ENCODE results near the gene CDH13. TPM values are rescaled to one million over a fixed set of nuclear protein-coding genes. Genes with fewer than 3 reads are reported as not detected.

CDH13 gene
- polyA plus RNA-seq, 1 experiment, result 113 TPM

DNA sequence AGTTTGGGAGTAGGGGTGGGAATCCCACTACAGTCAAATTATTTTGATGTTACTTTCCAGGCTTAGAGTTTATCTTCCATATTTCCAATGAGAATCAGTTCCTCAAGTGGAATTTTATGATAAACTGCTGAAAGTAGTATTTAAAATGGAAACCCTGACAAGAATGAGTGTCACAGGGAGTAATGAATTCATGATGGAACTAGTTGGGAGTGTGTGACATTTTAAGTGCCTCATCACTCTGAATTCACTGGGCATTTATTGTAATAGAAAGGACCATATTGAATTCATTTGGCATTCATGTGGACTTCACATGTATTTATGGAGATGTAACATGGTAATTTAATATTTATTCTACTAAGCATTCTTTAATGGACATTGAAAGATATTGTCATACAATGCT lies 320.9 kb downstream of the CDH13 start:
- POLR2A ChIA-PET, result no interaction called here
- CTCF ChIA-PET, result no interaction called here
- no peaks in the 10 kb centered on the region for H3K36me3 ChIP-seq (ENCODE audit: control insufficient read depth, insufficient read depth, low read length)
- TF ChIP-seq, protein P1, sequence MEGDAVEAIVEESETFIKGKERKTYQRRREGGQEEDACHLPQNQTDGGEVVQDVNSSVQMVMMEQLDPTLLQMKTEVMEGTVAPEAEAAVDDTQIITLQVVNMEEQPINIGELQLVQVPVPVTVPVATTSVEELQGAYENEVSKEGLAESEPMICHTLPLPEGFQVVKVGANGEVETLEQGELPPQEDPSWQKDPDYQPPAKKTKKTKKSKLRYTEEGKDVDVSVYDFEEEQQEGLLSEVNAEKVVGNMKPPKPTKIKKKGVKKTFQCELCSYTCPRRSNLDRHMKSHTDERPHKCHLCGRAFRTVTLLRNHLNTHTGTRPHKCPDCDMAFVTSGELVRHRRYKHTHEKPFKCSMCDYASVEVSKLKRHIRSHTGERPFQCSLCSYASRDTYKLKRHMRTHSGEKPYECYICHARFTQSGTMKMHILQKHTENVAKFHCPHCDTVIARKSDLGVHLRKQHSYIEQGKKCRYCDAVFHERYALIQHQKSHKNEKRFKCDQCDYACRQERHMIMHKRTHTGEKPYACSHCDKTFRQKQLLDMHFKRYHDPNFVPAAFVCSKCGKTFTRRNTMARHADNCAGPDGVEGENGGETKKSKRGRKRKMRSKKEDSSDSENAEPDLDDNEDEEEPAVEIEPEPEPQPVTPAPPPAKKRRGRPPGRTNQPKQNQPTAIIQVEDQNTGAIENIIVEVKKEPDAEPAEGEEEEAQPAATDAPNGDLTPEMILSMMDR (IDR thresholded peaks at IDR 0.05; ENCODE audit: insufficient read depth, low read depth, low read length), result no peak
- no peak overlapping the region for H3K4me3 ChIP-seq (ENCODE audit: low read depth, low read length)
- no peaks in the 10 kb centered on the region for H3K27me3 ChIP-seq (ENCODE audit: control insufficient read depth, insufficient read depth, low read length)
- no peak for DNase-seq (ENCODE audit: low read depth)

DNA sequence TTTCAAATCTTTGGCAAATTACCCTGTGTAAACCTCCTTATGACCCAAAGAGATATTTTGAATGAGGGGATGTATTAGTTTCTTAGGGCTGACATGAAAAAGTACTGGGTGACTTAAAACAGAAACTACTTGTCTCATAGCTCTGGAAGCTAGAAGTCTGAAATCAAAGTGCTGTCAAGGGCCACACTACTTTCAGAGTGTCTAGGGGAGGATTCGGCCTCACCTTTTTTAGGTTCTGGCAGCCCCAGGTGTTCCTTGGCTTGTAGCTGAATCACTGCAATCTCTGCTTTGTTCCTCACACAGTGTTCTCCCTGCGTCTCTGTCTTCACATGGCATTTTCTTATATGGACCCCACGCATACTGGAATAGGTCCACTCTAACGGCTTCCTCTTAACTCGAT lies 322.2 kb downstream of the CDH13 start:
- DNase-seq (ENCODE audit: low read depth), result no peak
- CTCF ChIA-PET, result no interaction called here
- POLR2A ChIA-PET, result no interaction called here

DNA sequence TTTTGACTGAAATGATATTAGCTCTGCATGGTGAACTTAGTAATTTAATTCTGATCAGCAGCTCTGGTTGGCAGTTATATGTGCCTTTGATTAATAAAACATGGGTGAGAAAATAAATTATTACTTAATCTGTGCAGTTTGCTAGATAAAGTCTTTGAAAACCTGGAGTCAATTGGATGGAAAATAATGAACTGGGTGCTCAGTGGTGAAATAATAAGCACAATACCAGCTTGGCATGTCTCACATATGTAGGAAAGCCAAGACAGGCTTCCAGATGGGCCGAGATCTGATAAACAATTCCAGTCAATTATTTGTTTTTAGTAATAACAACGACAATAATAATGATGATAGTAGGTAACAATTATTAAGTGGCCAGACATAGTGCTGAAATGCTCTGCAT lies 326.7 kb downstream of the CDH13 start:
- H3K4me3 ChIP-seq (ENCODE audit: low read depth, low read length), result no peak overlapping the region
- CTCF ChIA-PET, result no interaction called here

More for the DNA sequence above, 322.2 kb downstream of the CDH13 start:
- TF ChIP-seq, protein P1 (IDR thresholded peaks at IDR 0.05; ENCODE audit: insufficient read depth, low read depth, low read length), result no peak
- Histone ChIP-seq H3K4me3 (ENCODE audit: low read depth, low read length) (no peak overlapping the region), H3K36me3 (ENCODE audit: control insufficient read depth, insufficient read depth, low read length) (no peaks in the 10 kb centered on the region), H3K27me3 (ENCODE audit: control insufficient read depth, insufficient read depth, low read length) (no peaks in the 10 kb centered on the region)

DNA sequence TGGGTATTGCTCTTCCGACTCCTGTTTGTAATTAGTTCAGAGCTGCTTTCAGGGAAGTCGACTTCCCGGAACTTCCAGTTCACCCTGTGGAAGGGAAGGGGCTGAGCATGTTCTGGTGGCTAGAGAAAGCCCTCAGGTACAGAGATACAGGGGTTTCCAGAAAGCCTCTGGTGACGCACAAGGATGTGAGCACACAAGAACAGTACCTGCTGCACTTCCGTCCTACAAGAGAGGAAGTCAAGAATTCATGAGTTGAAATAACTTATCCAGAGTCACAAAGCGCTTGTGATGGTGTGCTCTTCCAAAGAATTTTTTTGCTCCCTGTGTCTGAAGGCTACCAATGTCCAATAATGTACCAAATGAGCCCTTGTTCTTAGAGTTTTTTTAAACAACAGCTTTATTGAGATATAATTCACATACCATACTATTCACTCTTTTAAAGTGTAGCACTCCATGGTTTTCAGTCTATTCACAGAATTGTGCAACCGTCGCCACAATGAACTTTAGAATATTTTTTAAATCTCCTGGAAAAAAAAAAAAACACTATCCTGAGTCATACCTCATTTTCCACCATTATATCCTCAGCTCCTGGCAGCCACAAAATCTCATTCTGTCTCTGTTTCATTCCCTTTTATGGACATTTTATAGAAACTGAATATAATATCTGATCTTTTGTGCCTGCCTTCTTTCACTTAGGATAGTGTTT lies 327.6 kb downstream of the CDH13 start:
- DNase-seq (ENCODE audit: low read depth), result no peak
- ChIA-PET POLR2A (no interaction called here), CTCF (no interaction called here)
- H3K4me3 ChIP-seq (ENCODE audit: low read depth, low read length), result no peak overlapping the region
- H3K27me3 ChIP-seq (ENCODE audit: control insufficient read depth, insufficient read depth, low read length), result no peaks in the 10 kb centered on the region
- TF ChIP-seq, protein P1 (IDR thresholded peaks at IDR 0.05; ENCODE audit: insufficient read depth, low read depth, low read length), result no peak
- H3K36me3 ChIP-seq (ENCODE audit: control insufficient read depth, insufficient read depth, low read length), result no peaks in the 10 kb centered on the region

More for the DNA sequence above, 326.7 kb downstream of the CDH13 start:
- Histone ChIP-seq H3K27me3 (ENCODE audit: control insufficient read depth, insufficient read depth, low read length) (no peaks in the 10 kb centered on the region), H3K36me3 (ENCODE audit: control insufficient read depth, insufficient read depth, low read length) (no peaks in the 10 kb centered on the region)
- POLR2A ChIA-PET, result no interaction called here
- TF ChIP-seq, protein P1 (IDR thresholded peaks at IDR 0.05; ENCODE audit: insufficient read depth, low read depth, low read length), result no peak
- no peak for DNase-seq (ENCODE audit: low read depth)

DNA sequence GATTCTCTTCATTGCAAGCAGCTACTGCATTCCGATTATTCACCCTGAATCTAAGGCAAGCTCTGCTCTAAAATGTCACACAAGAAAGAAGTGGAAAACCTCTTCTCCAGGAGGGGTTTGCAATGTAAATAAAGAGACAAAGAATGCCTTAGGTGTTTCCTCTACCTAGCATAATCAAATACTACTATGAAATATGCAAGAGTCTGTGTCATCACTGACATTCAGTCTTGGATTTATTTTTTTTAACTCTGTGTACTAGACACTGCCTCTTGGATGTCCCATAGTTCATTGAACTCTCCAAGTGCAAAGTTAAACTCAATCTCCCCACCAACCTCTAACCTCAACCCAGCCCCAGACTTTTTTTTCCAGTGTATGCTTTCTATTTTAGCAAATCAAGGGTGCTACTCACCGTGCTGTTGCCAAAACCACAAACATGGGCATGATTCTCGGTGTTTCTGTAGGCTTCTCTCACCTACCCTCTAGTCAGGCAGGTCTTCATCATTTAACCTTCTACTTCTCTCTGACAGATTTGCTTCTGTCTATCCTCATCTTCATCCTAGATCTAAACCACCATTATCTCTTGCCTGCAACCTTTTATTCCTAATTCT lies 329.1 kb downstream of the CDH13 start:
- ChIA-PET POLR2A (no interaction called here), CTCF (no interaction called here)
- Histone ChIP-seq H3K27me3 (ENCODE audit: control insufficient read depth, insufficient read depth, low read length) (no peaks in the 10 kb centered on the region), H3K4me3 (ENCODE audit: low read depth, low read length) (no peak overlapping the region), H3K36me3 (ENCODE audit: control insufficient read depth, insufficient read depth, low read length) (no peaks in the 10 kb centered on the region)
- TF ChIP-seq, protein P1 (IDR thresholded peaks at IDR 0.05; ENCODE audit: insufficient read depth, low read depth, low read length), result no peak
- no peak for DNase-seq (ENCODE audit: low read depth)
